Glutamatergic neuron (in vitro differentiated cells): ENCODE measurements around the gene CCM2. TPM values are rescaled to one million over a fixed set of nuclear protein-coding genes. Genes with fewer than 3 reads are reported as not detected.

Experiments
- DNase-seq: peaks from one replicate; pipeline ENCODE4 v3.0.0; 2022
- H3K27ac Mint-ChIP-seq: one replicate; pipeline ENCODE4 v1.8.0; 2020; ENCODE audit warnings: mild to moderate bottlenecking, mixed read lengths, inconsistent platforms; ENCODE audit not compliant: unreplicated experiment
- H3K27me3 Mint-ChIP-seq: one replicate; pipeline ENCODE4 v1.8.0; 2020; ENCODE audit warnings: mild to moderate bottlenecking, moderate library complexity, mixed read lengths, inconsistent platforms; ENCODE audit not compliant: unreplicated experiment
- H3K36me3 Mint-ChIP-seq: one replicate; pipeline ENCODE4 v1.8.0; 2020; ENCODE audit warnings: mild to moderate bottlenecking, mixed read lengths, inconsistent platforms; ENCODE audit not compliant: unreplicated experiment
- H3K4me1 Mint-ChIP-seq: one replicate; pipeline ENCODE4 v1.8.0; 2020; ENCODE audit warnings: mild to moderate bottlenecking, low read depth, mixed read lengths, inconsistent platforms; ENCODE audit not compliant: unreplicated experiment
- H3K4me3 Mint-ChIP-seq: one replicate; pipeline ENCODE4 v1.8.0; 2020; ENCODE audit warnings: mild to moderate bottlenecking, mixed read lengths, inconsistent platforms; ENCODE audit not compliant: unreplicated experiment
- H3K9me3 Mint-ChIP-seq: one replicate; pipeline ENCODE4 v1.8.0; 2020; ENCODE audit warnings: mild to moderate bottlenecking, moderate library complexity, mixed read lengths, inconsistent platforms; ENCODE audit not compliant: unreplicated experiment
- CTCF ChIP-seq: fragments of 200-600 bp; sonication (generic); IDR thresholded peaks from one replicate; pipeline ENCODE4 v1.5.0; 2021; ENCODE audit not compliant: partially characterized antibody, unreplicated experiment
- total RNA-seq: library from RNA; stranded (reverse); fragmentation: NEBNext Ultra II Directional; extraction: Animal tissue kit (Norgen Biotek cat#: 25700); gene quantifications from one replicate; pipeline ENCODE4 v1.2.1, GENCODE V29; 2021; ENCODE audit not compliant: unreplicated experiment

The CCM2 gene
- total RNA-seq, 1 donor from 2014 or later, result 92.6 TPM

- Mint-ChIP-seq H3K36me3 (no peaks in the 10 kb centered on the region), H3K27ac (no peak overlapping the region), H3K4me1 (peaks cover 15% of the 10 kb centered on the region), H3K27me3 (peaks cover 4% of the 10 kb centered on the region), H3K9me3 (peaks cover 6% of the 10 kb centered on the region), H3K4me3 (no peak overlapping the region)
- no peak for TF ChIP-seq CTCF
- no peak for DNase-seq
These were observed 41.2 kb upstream of the CCM2 start for GRCh38 chr7:44958645-44959344.

- no peak overlapping the region for H3K27ac Mint-ChIP-seq
- DNase-seq, result no peak
- peaks cover 5% of the 10 kb centered on the region for H3K27me3 Mint-ChIP-seq
- H3K4me1 Mint-ChIP-seq, result peaks cover 15% of the 10 kb centered on the region
- H3K9me3 Mint-ChIP-seq, result peaks cover 6% of the 10 kb centered on the region
- H3K4me3 Mint-ChIP-seq, result no peak overlapping the region
- H3K36me3 Mint-ChIP-seq, result no peaks in the 10 kb centered on the region
- no peak for TF ChIP-seq CTCF
These were observed 40.5 kb upstream of the CCM2 start for GRCh38 chr7:44959433-44959951.

- peaks cover 7% of the 10 kb centered on the region for H3K27me3 Mint-ChIP-seq
- H3K36me3 Mint-ChIP-seq, result no peaks in the 10 kb centered on the region
- peaks cover 1% of the 10 kb centered on the region for H3K9me3 Mint-ChIP-seq
- H3K4me3 Mint-ChIP-seq, result no peak overlapping the region
- no peak for DNase-seq
- peaks cover 10% of the 10 kb centered on the region for H3K4me1 Mint-ChIP-seq
- no peak overlapping the region for H3K27ac Mint-ChIP-seq
- no peak for TF ChIP-seq CTCF
These were observed 39.9 kb upstream of the CCM2 start for GRCh38 chr7:44960011-44960580.

GRCh38 chr7:44961844-44962482 lies 38.0 kb upstream of the CCM2 start:
- H3K27ac Mint-ChIP-seq, result no peak overlapping the region
- peaks cover 7% of the 10 kb centered on the region for H3K27me3 Mint-ChIP-seq
- no peak overlapping the region for H3K4me3 Mint-ChIP-seq
- H3K4me1 Mint-ChIP-seq, result no peaks in the 10 kb centered on the region
- TF ChIP-seq CTCF, result no peak
- DNase-seq, result no peak
- no peaks in the 10 kb centered on the region for H3K36me3 Mint-ChIP-seq
- no peaks in the 10 kb centered on the region for H3K9me3 Mint-ChIP-seq
